AG10803 (cell line): ENCODE measurements around the gene REG1A.

Experiments used
- DNase-seq: peaks from one replicate; pipeline ENCODE4 v3.0.0; 2010; ENCODE audit warnings: low read depth
- H3K4me3 ChIP-seq: 2 replicates; pipeline ENCODE4 v1.5.1; 2011; ENCODE audit warnings: mild to moderate bottlenecking, low read length, control low read depth
- CTCF ChIP-seq: conservative IDR thresholded peaks from 2 replicates; pipeline ENCODE4 v1.5.1; 2011; ENCODE audit warnings: mild to moderate bottlenecking, low read length, control low read depth, inconsistent platforms

REG1A gene

GRCh38 chr2:79105259-79105658 lies 15.0 kb upstream of the REG1A start:
- no peak overlapping the region for H3K4me3 ChIP-seq
- no peak for DNase-seq
- TF ChIP-seq CTCF, result no peak

GRCh38 chr2:79112269-79112668 lies 8.0 kb upstream of the REG1A start:
- TF ChIP-seq CTCF, result no peak
- H3K4me3 ChIP-seq, result no peak overlapping the region
- no peak for DNase-seq

GRCh38 chr2:79114797-79115494 lies 5.3 kb upstream of the REG1A start:
- DNase-seq, result no peak
- H3K4me3 ChIP-seq, result no peak overlapping the region
- TF ChIP-seq CTCF, result no peak

- no peak for DNase-seq
- TF ChIP-seq CTCF, result no peak
- no peak overlapping the region for H3K4me3 ChIP-seq
Measured at GRCh38 chr2:79116997-79117928, 3.0 kb upstream of the REG1A start.

- no peak for DNase-seq
- no peak overlapping the region for H3K4me3 ChIP-seq
- no peak for TF ChIP-seq CTCF
Measured at GRCh38 chr2:79122676-79123075, 2.4 kb downstream of the REG1A start.

GRCh38 chr2:79124907-79125720 lies 4.8 kb downstream of the REG1A start:
- no peak for TF ChIP-seq CTCF
- no peak for DNase-seq
- H3K4me3 ChIP-seq, result no peak overlapping the region
